GM12875 (cell line): Measurements from ENCODE around the gene VEPH1.

Experiments used
- H3K4me3 ChIP-seq: one replicate; pipeline ENCODE4 v1.5.1; 2011; ENCODE audit warnings: low read depth, low read length, control low read depth
- CTCF ChIP-seq: IDR thresholded peaks from 2 replicates; pipeline ENCODE4 v1.5.1; 2011; ENCODE audit warnings: low read depth, mild to moderate bottlenecking, control low read depth, inconsistent platforms, low read length, moderate library complexity, borderline replicate concordance; ENCODE audit not compliant: insufficient read depth

Gene VEPH1

GRCh38 chr3:157336252-157337009, 166.8 kb downstream of the VEPH1 start:
- TF ChIP-seq CTCF: no peak

GRCh38 chr3:157335233-157336076, 167.8 kb downstream of the VEPH1 start:
- no peak for TF ChIP-seq CTCF
- no peak overlapping the region for H3K4me3 ChIP-seq

More at GRCh38 chr3:157336252-157337009, 166.8 kb downstream of the VEPH1 start:
- H3K4me3 ChIP-seq: no peak overlapping the region

- TF ChIP-seq CTCF: no peak
- H3K4me3 ChIP-seq: no peak overlapping the region
Measured at GRCh38 chr3:157333551-157333991, 169.6 kb downstream of the VEPH1 start.

GRCh38 chr3:157330206-157330605, 173.0 kb downstream of the VEPH1 start:
- TF ChIP-seq CTCF: no peak
- no peak overlapping the region for H3K4me3 ChIP-seq

GRCh38 chr3:157329551-157329950, 173.7 kb downstream of the VEPH1 start:
- H3K4me3 ChIP-seq: no peak overlapping the region
- TF ChIP-seq CTCF: no peak

- no peak for TF ChIP-seq CTCF
Measured at GRCh38 chr3:157327837-157328236, 175.4 kb downstream of the VEPH1 start.

More at GRCh38 chr3:157327837-157328236, 175.4 kb downstream of the VEPH1 start:
- no peak overlapping the region for H3K4me3 ChIP-seq
